Activated T-helper 1 cell treated with Interleukin-2 at 50 U/mL for 16 hours (primary cell): ENCODE data around the gene DMGDH.

Experiments
- DNase-seq: peaks from one replicate; pipeline ENCODE4 v3.0.0-alpha.2; 2020; ENCODE audit warnings: low read depth

The DMGDH gene

DNA sequence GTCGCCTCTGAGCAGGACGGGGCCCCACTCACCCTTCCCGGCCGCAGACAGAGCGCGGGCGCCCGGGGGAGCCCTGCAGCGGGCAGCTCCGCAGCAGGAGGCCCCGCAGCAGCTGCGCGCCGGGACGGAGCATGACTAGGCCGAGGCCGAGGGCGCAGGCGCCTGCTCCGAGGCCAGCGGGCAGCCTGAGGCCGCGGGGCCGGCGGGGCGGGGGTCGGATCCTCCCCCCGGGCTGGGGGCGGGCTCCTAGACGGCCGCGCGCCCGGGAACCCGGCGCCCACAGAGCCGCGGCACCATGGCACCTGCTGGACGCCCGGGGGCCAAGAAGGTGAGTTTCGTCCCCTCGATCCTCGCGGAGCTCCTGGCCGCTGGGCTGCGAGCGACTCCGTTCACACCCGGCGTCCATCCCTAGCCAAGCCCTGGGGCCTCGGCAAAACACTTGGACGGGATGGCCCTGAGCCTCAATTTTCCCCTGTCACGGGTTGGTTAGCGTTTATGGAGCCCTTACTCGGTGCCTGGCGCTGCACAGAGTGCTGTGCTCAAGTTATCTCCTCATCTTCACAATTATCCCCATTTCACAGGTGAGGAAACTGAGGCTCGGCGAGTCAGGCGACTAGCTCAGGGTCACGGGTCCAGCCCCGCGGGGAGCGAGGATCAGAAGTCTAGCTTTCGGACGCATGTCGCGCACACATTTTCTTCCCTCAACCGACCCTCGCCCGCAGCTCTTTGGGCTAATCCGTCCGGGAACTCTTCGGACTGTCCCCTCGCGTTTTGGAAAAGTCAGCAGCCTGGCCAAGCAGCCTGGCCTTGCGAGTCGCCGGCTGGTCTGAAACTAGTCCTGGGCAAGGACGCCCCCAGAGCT, at the start of gene DMGDH, which contains the start of gene BHMT2:
Gene DMGDH, minus strand, starts transcription at position 187 of the 862 bp plus-strand sequence. Its CDS starts 54 bp downstream, at position 133.
Gene BHMT2, plus strand, starts transcription at position 280 of the 862 bp plus-strand sequence. Its CDS starts 16 bp downstream, at position 296.
- DNase-seq = no peak

DNA sequence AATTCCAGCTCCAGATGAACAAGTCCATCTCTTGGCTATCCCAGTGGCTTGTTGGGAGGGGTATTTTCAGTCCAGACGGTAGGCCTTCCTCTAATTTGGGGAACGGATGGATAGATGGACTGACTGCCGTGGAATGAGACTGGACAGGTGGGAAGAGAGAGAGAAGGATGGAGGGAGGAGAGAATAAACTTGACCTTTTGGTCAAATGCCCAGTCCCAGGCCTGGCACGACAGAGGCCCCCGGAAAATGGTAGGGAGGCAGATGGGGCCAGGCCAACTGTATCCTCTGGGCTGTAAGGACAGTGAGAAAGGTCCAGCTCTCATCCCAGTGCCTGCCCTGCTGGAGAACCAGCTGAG, 43.2 kb upstream of the DMGDH start:
- DNase-seq = no peak

GRCh38 chr5:79111960-79112702, 42.7 kb upstream of the DMGDH start:
- no peak for DNase-seq

- no peak for DNase-seq
These were observed 42.0 kb upstream of the DMGDH start, which contains the start of gene BHMT for GRCh38 chr5:79111387-79111959. Gene BHMT (plus strand): TSS chr5:79111809. CDS start chr5:79111886, 77 bp downstream.

GRCh38 chr5:79109527-79110492, 40.3 kb upstream of the DMGDH start:
- no peak for DNase-seq

GRCh38 chr5:79108792-79109191, 39.3 kb upstream of the DMGDH start:
- DNase-seq = no peak

DNA sequence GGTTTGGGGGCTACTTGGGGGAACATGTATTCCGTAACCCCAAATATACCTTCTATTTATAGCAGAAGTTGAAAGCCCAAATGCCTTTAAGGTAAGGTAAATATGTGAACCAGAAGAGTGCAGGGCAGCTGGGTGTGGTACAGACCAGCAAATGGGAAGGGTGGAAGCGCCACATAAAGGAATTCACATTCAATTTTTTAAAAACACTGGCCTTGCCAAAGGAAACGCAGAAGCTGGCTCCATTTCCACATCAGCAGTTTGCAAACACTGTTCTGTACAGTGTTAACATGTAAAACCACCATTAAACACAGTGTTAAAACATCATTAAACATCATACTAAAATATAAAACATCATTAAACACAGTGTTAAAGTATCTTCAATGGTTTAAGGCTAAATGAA, 38.6 kb upstream of the DMGDH start:
- DNase-seq = no peak

- DNase-seq = no peak
These were observed 37.7 kb upstream of the DMGDH start for GRCh38 chr5:79107020-79107796.

DNA sequence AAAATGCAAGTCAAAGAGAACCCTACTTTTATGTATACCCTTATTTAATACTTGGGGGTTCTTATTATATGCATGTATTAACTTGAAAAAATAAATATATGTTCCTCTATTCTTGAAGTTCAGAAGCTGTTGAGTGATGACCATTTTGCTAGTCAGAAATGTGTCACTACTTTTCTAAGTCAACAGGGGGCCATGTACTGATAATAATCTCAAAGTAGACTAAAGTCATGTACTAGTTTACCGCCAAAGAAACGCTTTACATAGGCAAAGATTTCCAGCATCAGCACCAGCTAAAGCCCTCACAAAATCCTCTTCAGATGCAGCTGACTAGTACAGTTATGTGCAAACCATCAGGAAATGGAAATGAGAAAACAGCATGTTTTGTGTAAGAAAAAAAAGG, 36.4 kb upstream of the DMGDH start:
- no peak for DNase-seq

DNA sequence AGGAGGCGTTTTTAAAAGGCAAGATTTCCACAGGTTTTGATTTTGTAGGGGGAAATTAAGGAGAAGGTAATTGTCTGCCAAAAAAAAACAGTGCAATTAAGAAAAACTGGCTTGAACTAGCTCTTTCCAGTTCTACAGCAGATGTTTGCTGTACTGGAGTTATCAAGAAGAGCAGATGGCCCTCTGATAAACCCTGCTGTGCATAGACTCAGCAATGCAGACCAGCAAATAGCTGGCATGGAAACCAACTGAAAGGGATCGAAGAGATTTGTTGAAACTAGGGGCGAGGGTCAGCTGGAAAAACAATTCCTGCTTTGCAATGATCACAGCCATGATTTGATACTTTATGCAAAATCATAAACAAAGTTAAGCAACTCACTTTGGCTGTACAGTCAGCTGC, 24.3 kb upstream of the DMGDH start:
- no peak for DNase-seq

- no peak for DNase-seq
These were observed 21.6 kb upstream of the DMGDH start for GRCh38 chr5:79091064-79091463.

GRCh38 chr5:79088507-79088906, 19.0 kb upstream of the DMGDH start:
- DNase-seq = no peak

DNA sequence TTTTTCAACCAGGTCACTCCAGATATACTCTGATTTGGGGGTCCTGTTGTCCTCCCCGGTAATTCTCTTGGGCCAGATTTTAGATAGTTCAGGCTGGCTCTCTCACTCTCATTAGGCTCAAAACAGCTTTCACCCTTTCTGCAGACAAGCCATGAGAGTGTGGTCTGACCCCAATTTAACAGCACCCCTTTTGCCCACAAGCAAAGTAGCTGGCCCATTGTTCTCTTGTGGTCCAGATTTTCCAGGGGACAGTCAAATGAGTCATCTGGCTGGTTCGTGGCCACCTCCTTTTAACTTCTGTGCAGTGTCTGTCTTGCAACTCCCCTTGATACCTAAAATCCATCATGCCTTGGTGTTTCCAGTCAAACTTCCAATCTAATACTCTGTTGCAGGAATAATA, 16.6 kb upstream of the DMGDH start:
- DNase-seq = no peak

GRCh38 chr5:79081779-79082178, 12.3 kb upstream of the DMGDH start:
- DNase-seq = no peak

- DNase-seq = no peak
These were observed 11.3 kb upstream of the DMGDH start for GRCh38 chr5:79080804-79081203.

DNA sequence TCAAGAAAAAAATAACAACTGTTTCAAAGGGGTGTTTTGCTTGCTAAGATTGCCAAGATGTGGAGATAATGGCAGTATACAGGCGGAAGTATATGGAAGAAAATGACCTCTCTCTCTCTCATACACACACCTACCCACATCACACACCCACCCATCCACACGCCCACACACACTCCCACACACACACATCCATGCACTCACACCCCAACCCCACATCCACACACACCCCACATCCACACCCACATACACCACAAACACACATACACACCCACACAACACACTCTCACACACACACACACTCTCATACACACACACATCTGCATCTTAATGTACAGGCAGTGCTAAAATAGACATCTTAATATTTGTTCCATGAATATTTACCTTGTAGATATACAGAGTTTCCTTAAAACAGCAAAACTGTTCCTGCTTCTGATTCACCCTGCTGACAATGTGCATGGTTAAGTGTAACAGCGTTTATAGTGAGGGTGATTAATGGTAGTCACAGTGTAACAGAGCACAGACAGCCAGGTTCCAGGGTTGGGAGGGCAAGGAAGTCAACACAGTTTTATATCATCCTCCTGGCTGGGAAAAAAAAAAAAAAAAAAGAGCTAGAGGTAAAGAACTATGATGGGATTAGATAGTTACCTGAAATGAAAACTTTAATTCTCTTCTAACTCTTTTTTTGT, 8.3 kb upstream of the DMGDH start:
- no peak for DNase-seq

GRCh38 chr5:79076819-79077218, 7.3 kb upstream of the DMGDH start:
- no peak for DNase-seq

GRCh38 chr5:79075646-79076426, 6.4 kb upstream of the DMGDH start:
- DNase-seq = no peak

DNA sequence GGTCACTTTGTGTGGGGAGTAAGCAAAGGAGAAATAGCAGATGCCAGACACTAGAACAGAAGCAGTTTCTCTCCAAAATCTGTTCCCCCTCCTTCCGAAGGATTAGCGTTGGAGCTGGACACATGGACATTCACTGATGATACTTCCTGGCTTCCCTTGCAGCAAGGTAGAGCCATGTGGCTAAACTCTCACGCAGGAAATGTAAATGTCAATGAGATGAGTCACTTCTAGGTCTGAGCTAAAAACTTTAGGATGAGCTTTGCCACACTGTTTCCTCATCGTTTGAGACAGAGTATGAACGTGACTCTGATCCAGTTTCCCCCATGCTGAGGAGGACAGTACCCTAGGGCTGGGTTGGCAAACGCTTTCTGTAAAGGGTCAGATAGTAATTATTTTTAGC, 5.2 kb upstream of the DMGDH start:
- DNase-seq = no peak

DNA sequence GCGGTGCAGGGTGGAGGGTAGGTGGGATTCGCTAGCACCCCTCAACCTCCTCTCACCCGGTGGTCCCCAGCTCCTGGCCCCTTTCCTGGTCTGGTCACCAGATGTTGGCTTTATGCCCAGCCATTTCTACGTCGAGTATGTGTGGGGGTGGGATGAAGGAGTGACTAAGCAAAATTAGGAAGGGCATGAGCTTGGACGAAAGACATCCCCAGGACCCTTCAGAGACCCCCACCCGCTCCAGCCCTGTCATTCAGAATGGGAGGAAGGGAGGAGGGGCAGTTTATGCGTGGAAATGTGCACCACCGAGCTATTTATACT, 835 bp upstream of the DMGDH start:
- DNase-seq = no peak
